SIG-M5 treated with dmso at 0.1 percent for 504 hours (cell line): ENCODE results near the gene SNTB2.

Experiments
- DNase-seq: peaks from one replicate; lab custom pipeline; 2025; ENCODE audit not compliant: unreplicated experiment; lab: John Stamatoyannopoulos, UW

The SNTB2 gene

DNA sequence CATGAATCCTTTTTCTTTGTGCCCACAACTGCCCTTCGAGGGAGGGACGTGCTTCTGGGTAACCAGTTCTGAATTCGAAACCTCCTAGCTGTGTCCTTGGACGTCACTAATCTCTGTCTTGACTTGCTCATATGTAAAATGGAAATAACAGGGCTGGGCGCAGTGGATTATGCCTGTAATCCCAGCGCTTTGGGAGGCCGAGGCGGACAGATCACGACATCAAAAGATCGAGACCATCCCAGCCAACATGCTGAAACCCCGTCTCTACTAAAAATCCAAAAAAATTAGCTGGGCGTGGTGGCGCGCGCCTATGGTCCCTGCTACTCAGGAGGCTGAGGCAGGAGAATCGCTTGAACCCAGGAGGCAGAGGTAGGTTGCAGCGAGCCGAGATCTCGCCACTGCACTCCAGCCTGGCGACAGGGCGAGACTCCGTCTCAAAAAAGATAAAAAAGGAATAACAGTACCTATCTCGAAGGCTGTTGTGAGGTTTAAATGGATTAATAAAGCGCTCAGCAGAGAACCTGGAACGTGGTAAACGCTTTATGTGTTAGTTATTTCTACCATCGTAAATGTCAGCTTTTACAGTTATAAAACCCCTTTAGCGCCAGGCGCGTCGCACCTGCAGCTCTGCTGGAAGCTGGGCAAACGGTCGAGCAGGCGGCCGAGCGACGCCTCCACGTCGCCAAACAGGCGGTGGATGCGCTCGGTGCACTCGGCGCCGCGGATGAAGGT lies 151.8 kb downstream of the SNTB2 start:
- no peak for DNase-seq

DNA sequence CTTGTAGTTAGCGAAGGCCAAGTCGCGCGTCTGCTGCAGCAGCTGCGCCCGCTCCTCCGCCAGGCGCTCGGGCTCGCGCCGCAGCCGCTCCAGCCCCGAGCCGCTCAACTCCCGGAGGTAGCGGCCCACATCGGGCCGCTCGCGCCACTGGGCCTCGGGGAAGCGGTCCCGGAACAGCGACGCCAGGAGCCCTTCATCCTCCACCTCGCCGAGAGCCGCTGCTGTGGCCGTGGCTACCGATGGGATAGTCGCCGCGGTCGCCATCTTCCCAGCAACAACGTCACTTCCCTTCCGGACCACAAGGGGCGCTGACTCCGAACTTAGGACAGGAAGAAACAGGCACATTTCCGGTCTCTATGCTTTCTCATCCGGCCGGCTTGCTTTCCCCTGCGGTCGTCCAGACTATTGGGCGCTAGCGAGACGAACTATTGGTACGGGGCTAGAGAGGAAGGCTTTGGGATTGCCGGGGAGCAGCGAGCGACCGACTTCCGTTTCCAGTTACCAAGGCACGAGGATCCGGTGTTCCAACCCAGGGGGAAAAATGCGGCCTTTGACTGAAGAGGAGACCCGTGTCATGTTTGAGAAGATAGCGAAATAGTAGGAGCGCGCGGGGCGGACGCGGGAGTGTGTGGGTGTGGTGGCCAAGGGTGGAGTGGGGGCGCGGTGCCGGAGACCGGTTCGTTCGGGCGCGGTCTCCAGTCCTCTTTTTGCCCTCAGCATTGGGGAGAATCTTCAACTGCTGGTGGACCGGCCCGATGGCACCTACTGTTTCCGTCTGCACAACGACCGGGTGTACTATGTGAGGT lies 152.5 kb downstream of the SNTB2 start, which contains the start of the genes COG8 and NIP7:
Gene COG8, minus strand, starts transcription at position 276 of the 806 bp plus-strand sequence. Its CDS starts 12 bp downstream, at position 264.
Gene NIP7, plus strand, starts transcription at position 484 of the 806 bp plus-strand sequence. Its CDS starts 58 bp downstream, at position 542.
- DNase-seq = peak; percentile 99

DNA sequence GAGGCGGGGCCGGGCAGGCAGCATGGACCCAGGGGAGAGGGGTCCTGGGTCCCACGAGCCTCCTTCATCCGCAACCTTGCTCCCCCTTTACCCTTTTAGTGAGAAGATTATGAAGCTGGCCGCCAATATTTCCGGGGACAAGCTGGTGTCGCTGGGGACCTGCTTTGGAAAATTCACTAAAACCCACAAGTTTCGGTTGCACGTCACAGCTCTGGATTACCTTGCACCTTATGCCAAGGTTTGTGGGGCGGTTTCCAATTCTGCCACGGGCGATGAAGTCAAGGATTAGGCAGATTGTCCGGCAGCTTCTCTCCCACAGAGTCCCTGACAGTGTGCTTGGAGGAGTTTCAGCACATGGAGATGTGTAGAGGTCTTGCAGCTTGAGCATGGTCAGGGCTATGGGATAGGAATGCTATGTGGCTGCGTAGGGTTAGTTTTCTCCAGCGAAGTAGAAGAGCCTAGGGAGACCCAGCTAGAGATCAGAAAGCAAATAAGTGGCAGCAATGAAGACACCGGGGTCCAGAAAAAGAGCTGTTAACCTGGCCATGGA lies 153.2 kb downstream of the SNTB2 start:
- no peak for DNase-seq

DNA sequence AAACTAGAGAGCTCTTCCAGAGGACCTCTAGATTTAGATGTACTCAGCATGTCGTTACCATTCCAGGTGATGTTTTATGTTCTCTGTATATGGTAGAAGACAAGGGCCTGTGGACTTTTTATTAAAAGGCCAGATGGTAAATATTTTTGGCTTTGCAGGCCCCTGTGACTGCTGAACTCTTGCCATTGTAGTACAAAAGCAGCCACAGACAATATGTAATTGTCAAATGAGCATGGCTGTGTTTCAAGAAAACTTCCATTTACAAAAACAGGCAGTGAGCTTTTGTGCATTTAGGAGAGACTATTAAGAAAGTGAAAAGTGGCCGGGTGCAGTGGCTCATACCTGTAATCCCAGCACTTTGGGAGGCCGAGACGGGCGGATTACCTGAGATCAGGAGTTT lies 157.2 kb downstream of the SNTB2 start:
- no peak for DNase-seq

DNA sequence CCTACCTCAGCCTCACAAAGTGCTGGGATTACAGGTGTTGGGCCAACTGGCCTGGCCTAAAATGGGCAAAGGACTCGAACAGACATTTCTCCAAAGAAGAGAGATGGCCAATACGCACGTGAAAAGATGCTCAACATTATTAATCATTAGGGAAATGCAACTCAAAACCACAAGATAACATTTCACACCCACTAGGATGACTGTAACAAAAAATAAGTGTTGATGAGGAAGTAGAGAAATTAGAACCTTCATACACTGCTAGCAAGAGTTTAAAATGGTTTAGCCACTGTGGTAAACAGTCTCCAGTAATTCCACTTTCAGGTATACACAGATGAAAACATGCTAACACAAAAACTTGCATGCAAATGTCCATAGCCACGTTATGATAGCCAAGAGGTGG lies 159.0 kb downstream of the SNTB2 start:
- no peak for DNase-seq

DNA sequence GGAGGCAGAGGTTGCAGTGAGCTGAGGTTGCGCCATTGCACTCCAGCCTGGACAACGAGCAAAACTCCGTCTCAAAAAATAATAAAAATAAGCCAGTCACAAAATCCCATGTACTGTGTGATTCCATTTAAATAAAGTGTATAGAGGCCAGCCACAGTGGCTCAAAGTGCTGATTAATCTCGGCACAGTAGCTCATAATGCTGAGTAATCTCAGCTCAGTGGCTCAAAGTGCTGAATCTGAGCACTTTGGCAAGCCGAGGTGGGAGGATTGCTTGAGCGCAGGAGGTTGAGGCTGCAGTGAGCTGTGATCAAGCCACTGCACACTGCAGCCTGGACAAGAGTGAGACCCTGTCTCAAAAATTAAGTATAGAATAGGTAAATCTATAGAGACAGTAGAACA lies 159.7 kb downstream of the SNTB2 start:
- no peak for DNase-seq

DNA sequence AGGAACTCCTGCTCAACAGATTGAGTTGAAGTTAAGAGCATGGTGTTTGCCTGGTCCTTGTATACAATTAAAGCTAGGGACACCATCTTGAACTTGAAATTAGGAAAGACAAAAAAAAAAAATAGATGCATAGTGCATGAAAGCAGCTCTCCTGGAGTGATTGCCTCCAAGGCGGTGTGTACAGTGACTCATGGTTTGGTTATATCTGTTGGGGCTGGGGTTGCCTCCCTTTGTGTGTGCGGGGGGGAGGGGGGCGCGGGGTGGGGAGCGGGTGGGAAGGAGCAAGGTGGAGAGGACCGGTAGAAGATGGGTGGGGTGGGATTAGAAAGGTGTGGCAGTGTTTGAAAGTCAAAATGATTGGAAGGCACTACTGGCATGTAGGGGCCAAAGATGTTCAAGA lies 161.3 kb downstream of the SNTB2 start:
- no peak for DNase-seq

DNA sequence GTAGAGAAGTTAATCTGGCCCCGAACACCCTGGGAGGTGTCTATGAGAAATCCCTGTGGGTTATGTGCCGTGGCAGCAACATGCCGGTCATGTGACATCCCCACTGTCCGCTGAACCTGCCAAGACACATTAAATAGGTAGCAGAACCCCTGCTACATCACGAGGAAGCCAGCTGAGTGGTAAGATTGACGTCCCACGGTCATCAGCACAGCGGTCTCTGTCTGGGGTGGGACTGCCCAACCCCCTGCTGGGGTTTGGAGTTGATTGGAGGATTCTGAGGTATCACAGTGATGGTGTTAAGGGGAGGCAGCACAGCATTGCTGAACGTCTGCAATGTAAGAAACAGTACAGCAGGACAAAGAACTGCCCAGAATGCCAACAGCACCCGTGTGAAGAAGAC lies 162.6 kb downstream of the SNTB2 start:
- no peak for DNase-seq

DNA sequence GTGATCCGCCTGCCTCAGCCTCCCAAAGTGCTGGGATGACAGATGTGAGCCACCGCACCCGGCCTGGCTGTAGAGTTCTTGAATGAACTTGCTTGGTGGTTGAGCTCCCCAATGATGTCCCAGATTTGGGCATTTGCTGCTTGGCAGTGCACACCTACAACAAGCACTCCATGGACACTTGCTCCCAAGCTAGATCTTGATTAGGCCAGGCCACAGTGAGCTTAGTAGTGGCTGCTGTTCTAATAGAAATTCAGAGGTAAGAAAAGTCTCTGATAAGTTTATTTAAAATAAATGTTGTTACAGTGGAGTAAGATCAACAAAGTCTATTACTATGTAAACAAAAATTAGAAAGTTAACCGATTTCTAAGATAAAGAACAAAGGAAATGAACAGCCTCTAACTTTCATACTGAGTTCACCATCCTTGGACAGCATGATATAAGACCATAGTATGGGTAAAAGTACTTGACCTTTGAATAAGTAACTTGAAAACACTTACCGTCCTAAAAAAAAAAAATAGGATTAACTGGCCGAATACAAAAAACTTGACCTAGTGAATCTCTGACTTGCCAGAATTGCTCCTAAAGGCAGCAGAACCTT lies 163.7 kb downstream of the SNTB2 start:
- DNase-seq = no peak

DNA sequence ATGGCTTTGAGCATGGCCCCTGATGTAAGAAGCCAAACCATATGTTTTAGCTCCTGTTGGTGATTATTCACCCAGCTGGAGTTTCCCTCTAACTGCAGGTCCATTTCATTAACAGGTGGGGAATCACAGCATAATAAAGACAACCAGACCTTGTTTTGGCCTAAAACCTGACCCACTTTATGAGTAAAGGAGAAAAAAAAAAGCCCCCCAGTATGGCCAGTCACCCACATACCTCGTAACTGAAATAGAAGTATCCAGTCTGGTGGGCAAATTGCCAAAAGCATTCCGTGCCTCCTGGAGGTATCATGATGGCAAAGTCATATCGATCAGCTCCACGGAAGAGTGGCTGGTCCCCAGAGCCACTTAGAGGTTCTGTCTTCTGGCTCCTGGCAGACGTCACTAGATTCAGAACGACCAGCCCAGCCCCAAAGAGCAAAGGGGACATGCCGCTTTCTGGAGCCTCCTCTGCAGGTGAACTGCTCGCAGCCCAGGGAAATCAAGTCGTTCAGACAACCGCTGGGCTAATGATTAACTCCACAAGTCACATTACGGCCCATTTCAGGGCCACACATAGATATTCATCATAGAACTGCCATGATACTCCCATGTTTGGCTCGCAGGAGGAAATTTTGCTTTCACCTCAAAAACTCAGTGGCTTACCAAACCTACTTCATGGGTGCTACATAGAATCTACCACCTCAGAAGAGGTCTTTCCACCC lies 164.5 kb downstream of the SNTB2 start, which contains the start of gene TMED6:
Gene TMED6, minus strand, starts transcription at position 478 of the 719 bp plus-strand sequence. Its CDS starts 33 bp downstream, at position 445.
- no peak for DNase-seq
